SK-N-SH treated with all-trans-retinoic acid at 6 μM for 48 hours (cell line): ENCODE measurements around the gene JAGN1.

Experiments
- ATAC-seq: fragments of 200-7000 bp; cut with Tn5 transposase; 3 replicates; pipeline ENCODE4 v1.9.1; 2020; ENCODE audit warnings: mild to moderate bottlenecking, moderate library complexity
- ARNTL ChIP-seq: fragments of 450-650 bp; formaldehyde crosslinking; IDR thresholded peaks from 2 replicates; pipeline ENCODE4 v1.5.0; 2020; ENCODE audit warnings: low read depth, mild to moderate bottlenecking, moderate library complexity, borderline replicate concordance
- BACH2 ChIP-seq: fragments of 250-450 bp; sonication (Bioruptor Pico); IDR thresholded peaks from 2 replicates; pipeline ENCODE4 v1.9.0; 2021; ENCODE audit warnings: mild to moderate bottlenecking, borderline replicate concordance
- CSDC2 ChIP-seq: fragments of 250-450 bp; sonication (Bioruptor Pico); IDR thresholded peaks from 2 replicates; pipeline ENCODE4 v1.5.0; 2020; ENCODE audit warnings: mild to moderate bottlenecking, moderate library complexity
- ESRRG ChIP-seq: fragments of 250-450 bp; sonication (Bioruptor Pico); IDR thresholded peaks from 2 replicates; pipeline ENCODE4 v1.6.1; 2021; ENCODE audit warnings: mild to moderate bottlenecking
- GLIS3 ChIP-seq: fragments of 250-450 bp; sonication (Bioruptor Pico); IDR thresholded peaks from 2 replicates; pipeline ENCODE4 v1.5.0; 2020; ENCODE audit warnings: mild to moderate bottlenecking, moderate library complexity
- ISL1 ChIP-seq: fragments of 250-450 bp; sonication (Bioruptor Pico); IDR thresholded peaks from 2 replicates; pipeline ENCODE4 v2.1.2; 2022; ENCODE audit warnings: mild to moderate bottlenecking, moderate library complexity
- OSR1 ChIP-seq: fragments of 250-450 bp; sonication (Bioruptor Pico); IDR thresholded peaks from 2 replicates; pipeline ENCODE4 v1.8.0; 2022; ENCODE audit warnings: moderate library complexity, mild to moderate bottlenecking, inconsistent platforms
- PPARA ChIP-seq: fragments of 250-450 bp; sonication (Bioruptor Pico); IDR thresholded peaks from 2 replicates; pipeline ENCODE4 v1.5.0; 2020; ENCODE audit warnings: mild to moderate bottlenecking, borderline replicate concordance
- RARB ChIP-seq: fragments of 250-450 bp; sonication (Bioruptor Pico); IDR thresholded peaks from 2 replicates; pipeline ENCODE4 v1.8.0; 2021; ENCODE audit warnings: mild to moderate bottlenecking, moderate library complexity
- SNAI2 ChIP-seq: fragments of 250-450 bp; sonication (Bioruptor Pico); IDR thresholded peaks from 2 replicates; pipeline ENCODE4 v1.5.0; 2020; ENCODE audit warnings: mild to moderate bottlenecking, moderate library complexity
- TCF4 ChIP-seq: fragments of 250-450 bp; sonication (Bioruptor Pico); IDR thresholded peaks from 2 replicates; pipeline ENCODE4 v1.8.0; 2021; ENCODE audit warnings: mild to moderate bottlenecking, moderate library complexity, borderline replicate concordance
- TOX ChIP-seq: fragments of 250-450 bp; sonication (Bioruptor Pico); IDR thresholded peaks from 2 replicates; pipeline ENCODE4 v1.8.0; 2021; ENCODE audit warnings: mild to moderate bottlenecking, moderate library complexity, borderline replicate concordance
- ZC3H10 ChIP-seq: fragments of 250-450 bp; sonication (Bioruptor Pico); IDR thresholded peaks from 2 replicates; pipeline ENCODE4 v1.5.1; 2021; ENCODE audit warnings: mild to moderate bottlenecking, moderate library complexity
- ZFP3 ChIP-seq: fragments of 250-450 bp; sonication (Bioruptor Pico); IDR thresholded peaks from 2 replicates; pipeline ENCODE4 v1.5.0; 2020; ENCODE audit warnings: mild to moderate bottlenecking, moderate library complexity
- ZFP30 ChIP-seq: fragments of 450-650 bp; formaldehyde crosslinking; IDR thresholded peaks from 2 replicates; pipeline ENCODE4 v1.5.0; 2022; ENCODE audit warnings: mild to moderate bottlenecking, moderate library complexity
- ZNF565 ChIP-seq: fragments of 450-650 bp; formaldehyde crosslinking; conservative IDR thresholded peaks from 2 replicates; pipeline ENCODE4 v1.5.0; 2020; ENCODE audit warnings: low read depth, mild to moderate bottlenecking, moderate library complexity
- ZNF8 ChIP-seq: fragments of 450-650 bp; formaldehyde crosslinking; IDR thresholded peaks from 2 replicates; pipeline ENCODE4 v1.5.0; 2020; ENCODE audit warnings: mild to moderate bottlenecking, moderate library complexity
- TF ChIP-seq, protein P1 (sequence below): fragments of 250-450 bp; sonication (Bioruptor Pico); IDR thresholded peaks from 2 replicates; pipeline ENCODE4 v1.8.0; 2021; ENCODE audit warnings: low read depth, mild to moderate bottlenecking, moderate library complexity, borderline replicate concordance
- TF ChIP-seq, protein P2 (sequence below): fragments of 250-450 bp; sonication (Bioruptor Pico); IDR thresholded peaks from 2 replicates; pipeline ENCODE4 v1.5.1; 2021; ENCODE audit warnings: mild to moderate bottlenecking, moderate library complexity
- TF ChIP-seq, protein P3 (sequence below): fragments of 250-450 bp; sonication (Bioruptor Pico); IDR thresholded peaks from 2 replicates; pipeline ENCODE4 v1.5.1; 2020; ENCODE audit warnings: low read depth, mild to moderate bottlenecking, moderate library complexity
- TF ChIP-seq, protein P4 (sequence below): fragments of 250-450 bp; sonication (Bioruptor Pico); IDR thresholded peaks from 2 replicates; pipeline ENCODE4 v1.8.0; 2020; ENCODE audit warnings: mild to moderate bottlenecking, moderate library complexity, borderline replicate concordance

The JAGN1 gene

DNA sequence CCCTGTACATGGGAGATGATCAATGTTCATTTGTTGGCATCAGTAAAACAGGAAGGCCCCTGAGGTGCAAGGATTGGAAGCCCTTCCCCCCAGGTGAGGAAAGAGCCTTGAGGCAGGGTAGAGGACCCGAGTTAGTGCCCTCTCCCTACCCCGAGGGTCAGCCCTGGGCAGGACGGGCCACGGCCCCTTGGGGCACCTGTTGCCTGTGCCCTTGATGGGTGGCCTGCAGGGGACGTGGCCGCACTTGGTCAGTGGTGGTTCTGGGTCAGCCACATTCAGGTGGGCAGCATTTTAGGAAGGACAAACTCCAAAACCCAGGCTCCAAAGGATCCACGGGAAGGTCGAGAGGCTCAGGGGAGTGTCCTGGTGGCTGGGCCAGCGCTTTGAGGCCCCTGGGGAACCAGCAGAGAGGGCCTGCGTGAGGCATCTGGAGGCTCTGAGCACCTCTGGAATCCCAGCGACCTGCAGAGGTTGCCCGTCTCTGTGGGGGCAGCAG lies 30.8 kb upstream of the JAGN1 start:
- TF ChIP-seq ZC3H10 (no peak), RARB (no peak), ESRRG (no peak), ZFP3 (CRISPR knock-in tag) (no peak), ZNF565 (CRISPR knock-in tag) (no peak), GLIS3 (CRISPR knock-in tag) (no peak), ARNTL (CRISPR knock-in tag) (no peak), OSR1 (CRISPR knock-in tag) (no peak)
- TF ChIP-seq, all 23 proteins: peak for 0
- ATAC-seq = no peak

DNA sequence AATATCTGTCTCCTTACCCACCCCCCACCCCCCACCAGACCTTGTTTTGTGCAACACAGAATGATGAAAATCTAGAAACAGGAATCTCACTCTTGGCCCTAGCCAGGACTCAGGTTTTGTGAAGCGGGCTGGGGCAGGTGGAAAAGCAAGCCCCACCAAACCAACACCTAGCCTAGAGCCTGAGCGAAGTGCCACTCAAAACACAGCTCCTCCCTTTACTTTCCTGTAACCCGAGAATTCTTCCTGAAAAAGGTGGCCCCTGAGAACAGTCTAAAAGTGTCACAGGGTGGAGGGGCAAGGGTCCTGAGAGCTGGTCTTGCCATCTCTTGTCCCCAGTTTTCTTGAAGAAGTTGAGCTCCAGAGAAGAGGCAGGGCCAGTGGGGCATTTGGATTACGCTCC lies 29.2 kb upstream of the JAGN1 start:
- TF ChIP-seq, protein P1, sequence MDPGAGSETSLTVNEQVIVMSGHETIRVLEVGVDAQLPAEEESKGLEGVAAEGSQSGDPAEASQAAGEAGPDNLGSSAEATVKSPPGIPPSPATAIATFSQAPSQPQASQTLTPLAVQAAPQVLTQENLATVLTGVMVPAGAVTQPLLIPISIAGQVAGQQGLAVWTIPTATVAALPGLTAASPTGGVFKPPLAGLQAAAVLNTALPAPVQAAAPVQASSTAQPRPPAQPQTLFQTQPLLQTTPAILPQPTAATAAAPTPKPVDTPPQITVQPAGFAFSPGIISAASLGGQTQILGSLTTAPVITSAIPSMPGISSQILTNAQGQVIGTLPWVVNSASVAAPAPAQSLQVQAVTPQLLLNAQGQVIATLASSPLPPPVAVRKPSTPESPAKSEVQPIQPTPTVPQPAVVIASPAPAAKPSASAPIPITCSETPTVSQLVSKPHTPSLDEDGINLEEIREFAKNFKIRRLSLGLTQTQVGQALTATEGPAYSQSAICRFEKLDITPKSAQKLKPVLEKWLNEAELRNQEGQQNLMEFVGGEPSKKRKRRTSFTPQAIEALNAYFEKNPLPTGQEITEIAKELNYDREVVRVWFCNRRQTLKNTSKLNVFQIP = no peak
- TF ChIP-seq ISL1 (CRISPR knock-in tag) (no peak), ZNF8 (no peak), ESRRG (no peak), RARB (no peak)
- TF ChIP-seq, protein P2, sequence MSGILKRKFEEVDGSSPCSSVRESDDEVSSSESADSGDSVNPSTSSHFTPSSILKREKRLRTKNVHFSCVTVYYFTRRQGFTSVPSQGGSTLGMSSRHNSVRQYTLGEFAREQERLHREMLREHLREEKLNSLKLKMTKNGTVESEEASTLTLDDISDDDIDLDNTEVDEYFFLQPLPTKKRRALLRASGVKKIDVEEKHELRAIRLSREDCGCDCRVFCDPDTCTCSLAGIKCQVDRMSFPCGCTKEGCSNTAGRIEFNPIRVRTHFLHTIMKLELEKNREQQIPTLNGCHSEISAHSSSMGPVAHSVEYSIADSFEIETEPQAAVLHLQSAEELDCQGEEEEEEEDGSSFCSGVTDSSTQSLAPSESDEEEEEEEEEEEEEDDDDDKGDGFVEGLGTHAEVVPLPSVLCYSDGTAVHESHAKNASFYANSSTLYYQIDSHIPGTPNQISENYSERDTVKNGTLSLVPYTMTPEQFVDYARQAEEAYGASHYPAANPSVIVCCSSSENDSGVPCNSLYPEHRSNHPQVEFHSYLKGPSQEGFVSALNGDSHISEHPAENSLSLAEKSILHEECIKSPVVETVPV (CRISPR knock-in tag) = no peak
- TF ChIP-seq, protein P3, sequence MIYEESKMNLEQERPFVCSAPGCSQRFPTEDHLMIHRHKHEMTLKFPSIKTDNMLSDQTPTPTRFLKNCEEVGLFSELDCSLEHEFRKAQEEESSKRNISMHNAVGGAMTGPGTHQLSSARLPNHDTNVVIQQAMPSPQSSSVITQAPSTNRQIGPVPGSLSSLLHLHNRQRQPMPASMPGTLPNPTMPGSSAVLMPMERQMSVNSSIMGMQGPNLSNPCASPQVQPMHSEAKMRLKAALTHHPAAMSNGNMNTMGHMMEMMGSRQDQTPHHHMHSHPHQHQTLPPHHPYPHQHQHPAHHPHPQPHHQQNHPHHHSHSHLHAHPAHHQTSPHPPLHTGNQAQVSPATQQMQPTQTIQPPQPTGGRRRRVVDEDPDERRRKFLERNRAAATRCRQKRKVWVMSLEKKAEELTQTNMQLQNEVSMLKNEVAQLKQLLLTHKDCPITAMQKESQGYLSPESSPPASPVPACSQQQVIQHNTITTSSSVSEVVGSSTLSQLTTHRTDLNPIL (CRISPR knock-in tag) = no peak
- TF ChIP-seq, all 23 proteins: peak for 0
- ATAC-seq = no peak

DNA sequence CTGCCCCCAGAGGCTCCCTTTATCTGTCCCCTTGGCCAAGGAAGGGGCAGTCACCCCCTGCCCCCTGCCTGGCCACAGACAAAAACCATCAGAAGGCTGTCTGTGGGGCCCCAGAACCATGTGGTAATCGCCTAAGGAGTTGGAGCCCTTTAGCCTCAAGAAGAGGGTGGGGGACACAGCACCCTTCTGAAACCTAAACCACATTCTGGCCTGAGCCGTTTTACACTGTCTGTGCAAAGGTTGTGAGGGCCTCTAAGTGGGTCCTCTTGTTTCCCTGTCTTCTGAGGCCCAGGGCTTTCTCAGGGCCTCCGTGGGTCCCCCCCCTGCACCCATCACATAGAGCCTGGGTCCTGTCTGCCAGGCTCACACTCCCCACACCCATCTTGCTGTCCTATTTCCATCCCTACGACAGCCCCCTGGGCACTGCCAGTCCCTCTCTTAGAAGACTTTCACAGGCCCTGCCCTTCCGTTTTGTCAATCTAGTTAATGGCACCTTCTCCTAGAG lies 28.7 kb upstream of the JAGN1 start:
- no peak for ATAC-seq
- TF ChIP-seq CSDC2 (no peak), ZFP30 (CRISPR knock-in tag) (no peak), RARB (no peak), TOX (no peak), PPARA (CRISPR knock-in tag) (no peak), BACH2 (no peak), SNAI2 (CRISPR knock-in tag) (no peak), ZNF565 (CRISPR knock-in tag) (no peak), GLIS3 (CRISPR knock-in tag) (no peak), TCF4 (CRISPR knock-in tag) (no peak), ZC3H10 (no peak)
- TF ChIP-seq, protein P1 = no peak
- TF ChIP-seq, protein P2 (CRISPR knock-in tag) = no peak
- TF ChIP-seq, protein P4, sequence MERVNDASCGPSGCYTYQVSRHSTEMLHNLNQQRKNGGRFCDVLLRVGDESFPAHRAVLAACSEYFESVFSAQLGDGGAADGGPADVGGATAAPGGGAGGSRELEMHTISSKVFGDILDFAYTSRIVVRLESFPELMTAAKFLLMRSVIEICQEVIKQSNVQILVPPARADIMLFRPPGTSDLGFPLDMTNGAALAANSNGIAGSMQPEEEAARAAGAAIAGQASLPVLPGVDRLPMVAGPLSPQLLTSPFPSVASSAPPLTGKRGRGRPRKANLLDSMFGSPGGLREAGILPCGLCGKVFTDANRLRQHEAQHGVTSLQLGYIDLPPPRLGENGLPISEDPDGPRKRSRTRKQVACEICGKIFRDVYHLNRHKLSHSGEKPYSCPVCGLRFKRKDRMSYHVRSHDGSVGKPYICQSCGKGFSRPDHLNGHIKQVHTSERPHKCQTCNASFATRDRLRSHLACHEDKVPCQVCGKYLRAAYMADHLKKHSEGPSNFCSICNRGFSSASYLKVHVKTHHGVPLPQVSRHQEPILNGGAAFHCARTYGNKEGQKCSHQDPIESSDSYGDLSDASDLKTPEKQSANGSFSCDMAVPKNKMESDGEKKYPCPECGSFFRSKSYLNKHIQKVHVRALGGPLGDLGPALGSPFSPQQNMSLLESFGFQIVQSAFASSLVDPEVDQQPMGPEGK (CRISPR knock-in tag) = no peak
- TF ChIP-seq, all 23 proteins: peak for 0
